Measurements from ENCODE around the gene TMPRSS3.
A peak's percentile ranks its signal among the peaks of the same experiment; 100 is the strongest.

The TMPRSS3 gene

DNA sequence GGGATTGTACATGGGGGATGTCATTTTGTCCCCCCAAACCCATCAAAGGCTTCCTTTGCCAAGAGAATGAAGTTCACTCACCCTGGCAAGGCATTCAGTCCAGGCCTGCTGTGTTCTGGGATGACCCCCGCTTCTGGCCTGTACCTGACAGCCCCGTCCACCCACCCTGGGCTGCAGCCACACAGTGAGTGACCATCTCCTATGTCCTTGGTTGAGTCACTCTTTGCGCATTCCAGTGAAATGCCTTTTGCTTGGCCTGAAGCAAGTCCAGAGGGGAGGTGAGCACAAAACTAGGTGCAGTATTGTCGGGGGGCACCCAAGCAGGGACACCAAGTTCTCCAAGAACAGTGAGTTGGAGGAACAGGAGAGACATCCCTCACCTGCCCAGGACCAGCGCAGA, 10.2 kb downstream of the TMPRSS3 start:
- no peak for DNase-seq (ENCODE audit: insufficient read length, low spot score)
- TF ChIP-seq TAF1 (IDR thresholded peaks at IDR 0.05; ENCODE audit: low read depth, low read length) (no peak), SPI1 (IDR thresholded peaks at IDR 0.05; ENCODE audit: low read depth, low read length) (no peak), POU2F2 (IDR thresholded peaks at IDR 0.05; ENCODE audit: low read depth, low read length) (no peak), POLR2AphosphoS5 (IDR thresholded peaks at IDR 0.05; ENCODE audit: low read depth, low read length) (peak; percentile 52; the same call in 1 of the 2 replicates)
- no peak for FAIRE-seq

DNA sequence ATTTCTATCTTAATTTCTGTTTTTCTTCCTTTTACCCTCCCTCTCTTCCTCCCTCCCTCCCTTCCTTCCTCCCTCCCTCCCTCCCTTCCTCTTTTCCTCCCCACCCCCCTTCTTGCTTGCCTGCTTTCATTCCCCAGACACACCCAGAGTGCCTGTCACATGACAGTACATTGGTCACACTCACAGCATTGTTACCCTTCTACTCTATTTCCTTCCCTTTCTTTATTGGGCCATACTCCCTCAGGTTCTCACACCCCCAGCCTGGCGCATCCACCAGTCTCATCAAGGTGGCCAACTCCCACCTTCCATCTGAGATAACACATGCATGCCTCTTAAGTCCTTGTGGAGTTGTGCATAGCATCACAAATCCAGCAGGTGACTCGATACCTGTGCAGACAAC, 10.9 kb downstream of the TMPRSS3 start:
- FAIRE-seq (no peak), DNase-seq (ENCODE audit: insufficient read length, low spot score) (no peak)
- no peak for TF ChIP-seq TAF1 (IDR thresholded peaks at IDR 0.05; ENCODE audit: low read depth, low read length)

DNA sequence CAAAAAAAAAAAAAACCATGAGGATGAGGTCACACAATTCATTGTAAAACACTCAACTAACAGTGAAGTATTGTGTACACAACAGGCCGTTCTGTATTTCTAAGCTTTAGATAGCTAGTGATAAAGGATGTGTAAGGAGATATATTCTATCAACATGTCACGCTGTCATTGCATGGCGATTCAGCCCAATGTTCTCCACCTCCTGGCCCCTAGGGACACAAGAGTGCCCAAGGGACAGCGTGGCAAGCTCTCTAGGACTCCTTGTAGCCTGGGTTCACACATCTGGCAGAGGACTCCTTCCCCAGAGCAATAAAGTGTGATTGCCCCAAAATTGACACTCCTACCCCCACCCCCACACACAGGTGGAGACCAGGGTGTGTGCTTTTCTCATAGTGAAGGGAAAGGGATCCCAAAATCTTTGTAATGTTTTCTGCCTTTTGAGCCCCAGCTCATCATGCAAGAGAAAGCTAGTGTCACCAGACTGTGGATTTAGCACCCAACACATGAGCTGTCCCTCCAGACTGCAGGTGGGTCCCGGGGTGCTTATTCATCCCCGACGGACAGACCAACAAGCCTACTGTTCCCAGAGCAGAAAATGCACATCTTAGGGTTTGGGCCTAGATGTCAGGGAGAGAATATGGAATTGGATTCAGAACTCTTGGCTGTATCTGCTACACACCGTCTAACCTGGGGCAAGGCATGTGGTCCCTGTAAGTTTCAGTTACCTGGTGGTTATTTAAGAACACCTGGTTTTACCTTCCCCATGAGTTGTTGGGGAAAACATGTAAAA, 11.5 kb downstream of the TMPRSS3 start:
- FAIRE-seq: no peak
- no peak for DNase-seq (ENCODE audit: insufficient read length, low spot score)
- TF ChIP-seq TAF1 (IDR thresholded peaks at IDR 0.05; ENCODE audit: low read depth, low read length) (no peak), POLR2AphosphoS5 (IDR thresholded peaks at IDR 0.05; ENCODE audit: low read depth, low read length) (no peak), POLR2A (IDR thresholded peaks at IDR 0.05; ENCODE audit: low read depth, low read length) (peak; percentile 9; the same call in 1 of the 2 replicates), POU2F2 (IDR thresholded peaks at IDR 0.05; ENCODE audit: low read depth, low read length) (peak; percentile 41; the same call in 1 of the 2 replicates), PAX5 (IDR thresholded peaks at IDR 0.05; ENCODE audit: insufficient read depth, low read length, severe bottlenecking) (no peak), SPI1 (IDR thresholded peaks at IDR 0.05; ENCODE audit: low read depth, low read length) (no peak)

DNA sequence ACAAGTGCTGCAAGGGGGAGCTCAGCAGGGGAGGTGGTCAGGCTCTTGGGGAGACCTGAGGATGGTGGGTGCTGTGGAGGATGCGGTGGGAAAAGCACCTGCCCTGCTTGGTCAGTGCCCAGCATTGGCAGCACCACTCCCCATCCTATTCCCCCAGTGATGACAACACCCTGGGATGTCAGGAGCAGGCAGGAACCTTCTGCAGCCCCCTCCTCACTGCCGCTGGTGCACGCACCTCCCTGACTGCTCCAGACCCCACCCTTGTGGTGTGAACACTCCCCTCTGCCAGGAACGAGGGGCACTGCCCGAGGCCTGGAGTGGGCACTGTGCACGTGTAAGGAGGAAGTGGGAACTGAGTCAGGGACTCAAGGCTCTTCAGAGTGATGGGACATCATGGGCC, 12.5 kb downstream of the TMPRSS3 start:
- TF ChIP-seq PAX5 (IDR thresholded peaks at IDR 0.05; ENCODE audit: insufficient read depth, low read length, severe bottlenecking) (no peak), POU2F2 (IDR thresholded peaks at IDR 0.05; ENCODE audit: low read depth, low read length) (no peak), SPI1 (IDR thresholded peaks at IDR 0.05; ENCODE audit: low read depth, low read length) (no peak), POLR2AphosphoS5 (IDR thresholded peaks at IDR 0.05; ENCODE audit: low read depth, low read length) (no peak), POLR2A (IDR thresholded peaks at IDR 0.05; ENCODE audit: low read depth, low read length) (no peak), TAF1 (IDR thresholded peaks at IDR 0.05; ENCODE audit: low read depth, low read length) (no peak)
- FAIRE-seq (no peak), DNase-seq (ENCODE audit: insufficient read length, low spot score) (no peak)

DNA sequence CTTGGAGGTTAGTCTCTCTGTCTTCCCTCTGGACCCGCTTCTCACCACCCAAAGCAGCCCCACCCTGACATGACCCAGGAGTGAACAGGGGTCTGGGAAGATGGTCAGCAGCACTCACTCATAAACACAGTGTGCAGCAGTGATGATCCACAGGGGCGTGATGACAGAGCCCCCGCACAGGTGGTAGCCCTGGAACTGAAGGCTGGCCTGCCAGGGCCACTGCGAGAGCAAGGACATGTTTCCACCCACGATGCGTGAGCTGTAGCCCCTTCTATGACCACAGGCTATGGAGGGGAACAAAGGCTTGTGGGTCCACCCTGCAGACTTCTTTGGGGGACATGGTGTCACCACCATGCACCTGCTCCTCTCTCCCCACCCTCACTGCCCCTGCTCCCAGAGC, 12.9 kb downstream of the TMPRSS3 start:
- peak; percentile 55 for TF ChIP-seq POLR2AphosphoS5 (IDR thresholded peaks at IDR 0.05; ENCODE audit: low read depth, low read length)
- no peak for TF ChIP-seq SPI1 (IDR thresholded peaks at IDR 0.05; ENCODE audit: low read depth, low read length)
- no peak for FAIRE-seq
- DNase-seq (ENCODE audit: insufficient read length, low spot score): no peak

DNA sequence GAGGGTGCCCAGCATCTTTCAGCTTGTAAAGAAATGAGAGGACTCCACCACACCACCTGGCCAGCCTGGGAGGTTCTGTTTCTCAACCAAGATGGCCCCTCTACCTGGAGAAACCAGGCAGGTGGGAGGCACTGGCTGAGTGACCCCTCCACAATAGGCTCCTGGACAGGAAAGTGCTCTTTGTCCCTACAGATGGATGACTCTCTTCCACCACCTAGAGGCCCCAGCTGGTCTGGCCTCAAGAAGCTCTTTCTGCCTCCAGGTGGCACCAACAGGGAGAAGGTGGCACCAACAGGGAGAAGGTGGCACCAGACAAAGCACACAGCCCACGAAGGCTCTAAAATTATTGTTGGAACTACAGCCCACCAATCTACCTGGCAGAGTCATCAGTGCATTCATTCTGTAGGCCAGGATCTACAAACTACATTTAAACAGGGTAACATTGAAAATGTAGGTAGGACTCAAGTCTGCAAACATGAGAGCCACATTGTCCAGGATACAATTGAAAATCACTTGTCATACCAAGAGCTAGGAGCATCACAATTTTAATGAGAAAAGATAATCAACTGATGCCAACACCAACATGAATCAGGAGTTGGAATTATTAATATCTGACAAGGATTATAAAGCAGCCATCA, 14.4 kb downstream of the TMPRSS3 start:
- FAIRE-seq (peak; percentile 60), DNase-seq (ENCODE audit: insufficient read length, low spot score) (no peak)
- no peak for TF ChIP-seq SPI1 (IDR thresholded peaks at IDR 0.05; ENCODE audit: low read depth, low read length)
- no peak for TF ChIP-seq PAX5 (IDR thresholded peaks at IDR 0.05; ENCODE audit: insufficient read depth, low read length, severe bottlenecking)
- no peak for TF ChIP-seq POLR2A (IDR thresholded peaks at IDR 0.05; ENCODE audit: low read depth, low read length)
- TF ChIP-seq POLR2AphosphoS5 (IDR thresholded peaks at IDR 0.05; ENCODE audit: low read depth, low read length): no peak; the same call in 1 of the 2 replicates
- TF ChIP-seq POU2F2 (IDR thresholded peaks at IDR 0.05; ENCODE audit: low read depth, low read length): no peak
- TF ChIP-seq TAF1 (IDR thresholded peaks at IDR 0.05; ENCODE audit: low read depth, low read length): no peak

DNA sequence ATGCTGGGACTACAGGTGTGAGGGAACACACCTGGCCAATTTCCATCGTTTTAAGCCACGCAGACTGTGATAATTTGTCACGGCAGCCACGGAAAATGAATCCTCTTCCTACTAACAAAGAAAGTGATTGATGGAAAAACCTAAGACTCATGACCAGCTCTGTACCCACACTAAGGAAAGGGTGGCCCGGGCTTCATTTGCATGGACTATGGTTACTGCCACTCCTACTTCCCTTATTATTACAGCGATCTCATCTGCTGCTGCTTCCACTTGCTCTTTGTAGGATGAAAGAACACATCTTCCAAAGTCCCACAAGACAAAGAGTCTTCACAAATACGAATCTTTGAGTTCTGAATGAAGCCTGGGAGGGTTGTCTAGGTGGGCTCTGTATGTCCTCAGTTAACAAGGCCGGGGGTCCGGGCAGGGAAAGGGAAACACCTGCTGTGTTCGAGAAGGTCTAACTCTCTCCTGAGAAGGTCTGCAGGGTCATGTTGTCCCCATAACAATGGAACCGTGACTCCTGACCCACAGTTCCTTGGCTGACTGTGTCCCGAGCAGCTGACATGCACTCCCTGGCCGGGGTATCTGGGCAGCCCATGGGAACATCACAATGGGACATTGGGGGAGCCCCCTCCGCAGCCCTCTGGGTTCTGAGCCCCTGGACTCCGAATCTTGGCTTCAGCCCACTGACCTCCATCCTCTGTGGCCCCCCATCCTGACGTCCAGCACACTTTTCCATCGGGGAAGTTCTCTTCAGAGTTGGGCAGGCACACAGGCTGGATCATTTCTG, 16.2 kb downstream of the TMPRSS3 start:
- DNase-seq (ENCODE audit: insufficient read length, low spot score) (no peak), FAIRE-seq (no peak)
- TF ChIP-seq TAF1 (IDR thresholded peaks at IDR 0.05; ENCODE audit: low read depth, low read length) (no peak), POLR2A (IDR thresholded peaks at IDR 0.05; ENCODE audit: low read depth, low read length) (no peak; the same call in 1 of the 2 replicates), PAX5 (IDR thresholded peaks at IDR 0.05; ENCODE audit: insufficient read depth, low read length, severe bottlenecking) (no peak), POU2F2 (IDR thresholded peaks at IDR 0.05; ENCODE audit: low read depth, low read length) (no peak), SPI1 (IDR thresholded peaks at IDR 0.05; ENCODE audit: low read depth, low read length) (no peak), POLR2AphosphoS5 (IDR thresholded peaks at IDR 0.05; ENCODE audit: low read depth, low read length) (no peak)

DNA sequence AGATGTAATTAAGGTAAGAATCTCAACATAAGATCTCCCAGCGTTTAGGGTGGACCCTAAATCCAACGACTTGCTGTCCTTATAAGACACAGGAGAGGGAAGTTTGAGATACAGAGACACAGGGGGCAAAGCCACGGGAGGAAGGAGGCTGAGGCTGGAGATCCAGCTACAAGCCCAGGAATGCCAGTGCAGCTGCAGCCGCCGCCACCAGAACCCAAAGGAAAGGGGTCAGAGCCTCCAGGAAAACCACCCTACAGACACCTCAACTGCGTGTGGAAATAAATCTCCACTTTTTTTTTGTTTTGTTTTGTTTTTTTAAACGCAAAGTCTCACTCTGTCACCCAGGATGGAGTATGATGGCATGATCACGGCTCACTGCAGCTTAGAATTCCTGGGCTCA, 17.4 kb downstream of the TMPRSS3 start:
- DNase-seq (ENCODE audit: insufficient read length, low spot score) (no peak), FAIRE-seq (no peak)
- TF ChIP-seq POLR2AphosphoS5 (IDR thresholded peaks at IDR 0.05; ENCODE audit: low read depth, low read length) (no peak), PAX5 (IDR thresholded peaks at IDR 0.05; ENCODE audit: insufficient read depth, low read length, severe bottlenecking) (no peak), POLR2A (IDR thresholded peaks at IDR 0.05; ENCODE audit: low read depth, low read length) (no peak), SPI1 (IDR thresholded peaks at IDR 0.05; ENCODE audit: low read depth, low read length) (no peak), TAF1 (IDR thresholded peaks at IDR 0.05; ENCODE audit: low read depth, low read length) (no peak), POU2F2 (IDR thresholded peaks at IDR 0.05; ENCODE audit: low read depth, low read length) (no peak)

DNA sequence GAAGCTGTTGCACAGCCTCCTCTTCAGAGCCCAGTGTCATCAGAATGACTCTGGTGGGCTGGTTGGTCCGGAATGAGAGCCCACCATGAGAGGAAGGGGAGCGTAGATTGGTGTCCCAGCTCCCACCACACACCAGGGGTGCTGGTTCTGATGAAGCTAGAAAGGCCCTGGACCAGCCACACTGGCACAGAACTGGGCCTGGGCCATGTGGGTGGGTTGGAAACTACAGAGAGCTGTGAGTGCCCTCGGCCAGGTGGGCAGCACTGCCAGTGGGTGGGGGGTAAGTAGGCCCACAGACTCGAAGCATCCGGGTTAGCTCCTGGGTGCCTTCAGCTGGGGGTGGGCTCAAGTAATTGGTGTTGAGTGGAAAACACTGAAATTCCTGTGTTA, 17.9 kb downstream of the TMPRSS3 start:
- TF ChIP-seq POLR2AphosphoS5 (IDR thresholded peaks at IDR 0.05; ENCODE audit: low read depth, low read length): no peak
- no peak for TF ChIP-seq POU2F2 (IDR thresholded peaks at IDR 0.05; ENCODE audit: low read depth, low read length)
- no peak for TF ChIP-seq SPI1 (IDR thresholded peaks at IDR 0.05; ENCODE audit: low read depth, low read length)
- TF ChIP-seq POLR2A (IDR thresholded peaks at IDR 0.05; ENCODE audit: low read depth, low read length): no peak
- no peak for TF ChIP-seq PAX5 (IDR thresholded peaks at IDR 0.05; ENCODE audit: insufficient read depth, low read length, severe bottlenecking)
- TF ChIP-seq TAF1 (IDR thresholded peaks at IDR 0.05; ENCODE audit: low read depth, low read length): no peak
- no peak for DNase-seq (ENCODE audit: insufficient read length, low spot score)
- FAIRE-seq: no peak
